ENCODE results near the gene UBQLN1.
"Not testable (repeated sequence)": the region's sequence is repeated elsewhere in the genome, so short reads cannot be mapped to it uniquely, and the experiment has no call there.

Gene UBQLN1

DNA sequence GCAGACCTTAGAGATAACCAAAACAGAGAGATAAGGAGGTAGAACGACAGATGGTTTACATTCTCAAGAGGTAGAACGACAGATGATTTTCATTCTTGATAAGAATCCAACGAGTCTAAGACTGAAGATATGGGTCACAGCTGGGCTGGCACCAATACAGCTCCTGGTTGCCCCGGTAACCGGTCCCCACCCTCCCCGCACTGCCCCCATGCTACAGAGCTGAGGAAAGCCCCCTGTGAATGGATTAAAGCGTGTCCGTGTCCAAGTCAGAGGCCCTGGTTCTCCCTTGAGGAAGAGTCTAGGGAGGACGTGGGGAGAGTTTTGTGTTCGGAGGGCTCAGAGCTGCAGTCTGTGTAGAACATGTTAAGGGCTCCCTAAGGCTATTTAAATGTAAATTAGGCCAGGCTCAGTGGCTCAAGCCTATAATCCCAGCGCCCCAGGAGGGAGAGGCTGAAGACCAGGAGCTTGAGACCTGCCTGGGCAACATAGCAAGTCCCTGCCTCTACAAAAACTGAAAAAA lies 76.8 kb downstream of the UBQLN1 start:
- DNase-seq (ENCODE audit: low read depth), result peak; percentile 15

DNA sequence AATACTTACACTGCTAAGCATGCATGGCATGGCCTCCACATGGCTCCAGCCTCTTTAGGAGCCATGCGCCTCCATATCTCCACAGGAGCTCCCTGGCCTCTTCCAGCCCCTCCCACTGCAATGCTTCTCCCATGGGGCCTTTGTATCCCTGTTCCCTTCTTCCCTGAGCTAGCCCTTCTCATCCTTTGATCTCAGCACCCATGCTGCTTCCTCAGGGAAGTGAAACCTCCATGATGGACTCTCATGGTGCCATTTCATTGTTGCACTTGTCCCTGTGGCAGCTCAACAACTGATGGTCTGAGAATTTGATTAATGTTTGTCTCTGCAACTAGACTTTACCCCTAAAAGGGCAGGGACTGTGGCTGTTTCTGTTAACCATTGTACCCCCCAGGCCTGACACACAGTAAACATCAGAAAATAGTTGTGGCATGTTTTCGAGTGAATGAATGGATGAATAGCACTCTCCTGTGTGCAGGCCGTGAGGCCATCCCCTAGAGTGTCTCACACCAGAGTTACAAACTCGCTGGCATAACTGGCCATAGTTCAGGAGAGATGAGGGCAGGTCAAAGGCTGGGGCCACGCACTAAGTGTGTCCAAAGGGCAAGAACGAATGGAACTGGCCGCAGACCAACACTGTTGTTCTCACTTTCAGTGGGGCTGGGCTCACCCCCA lies 78.2 kb downstream of the UBQLN1 start:
- DNase-seq (ENCODE audit: low read depth), result no peak

DNA sequence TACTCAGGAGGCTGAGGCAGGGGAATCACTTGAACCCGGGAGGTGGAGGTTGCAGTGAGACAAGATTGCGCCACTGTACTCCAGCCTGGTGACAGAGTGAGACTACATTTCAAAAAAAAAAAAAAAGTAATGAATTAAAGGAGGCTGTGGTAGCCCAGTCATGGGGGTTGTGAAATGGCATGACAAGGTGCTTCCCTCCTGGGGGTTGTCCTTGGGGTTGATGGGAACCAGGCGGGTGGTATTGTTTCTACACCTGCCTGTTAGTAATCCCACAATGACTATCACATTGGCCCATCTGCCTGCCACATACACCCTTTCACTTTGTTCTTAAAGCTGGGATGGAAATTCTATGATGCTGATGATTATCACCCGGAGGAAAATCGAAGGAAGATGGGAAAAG lies 79.2 kb downstream of the UBQLN1 start:
- peak; percentile 20 for DNase-seq (ENCODE audit: low read depth)

DNA sequence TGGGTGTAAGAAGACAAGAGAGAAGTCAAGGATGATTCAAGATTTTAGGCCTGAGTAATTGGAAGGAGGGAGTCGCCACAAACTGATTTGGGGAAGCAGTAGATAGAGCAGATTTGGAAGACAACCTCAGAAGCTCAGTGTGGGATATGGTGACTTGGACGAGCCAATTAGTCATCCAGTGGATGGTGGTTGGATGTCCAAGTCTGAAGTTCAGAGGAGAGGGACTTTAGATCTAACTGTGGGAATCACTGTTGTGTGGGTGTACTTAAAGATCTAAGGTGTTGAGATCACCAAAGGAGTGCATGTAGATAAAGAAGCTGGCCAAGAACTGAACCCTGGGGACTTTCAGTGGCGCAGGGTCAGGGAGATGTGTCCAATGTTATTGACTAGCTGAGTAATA lies 82.6 kb downstream of the UBQLN1 start:
- DNase-seq (ENCODE audit: low read depth), result no peak

DNA sequence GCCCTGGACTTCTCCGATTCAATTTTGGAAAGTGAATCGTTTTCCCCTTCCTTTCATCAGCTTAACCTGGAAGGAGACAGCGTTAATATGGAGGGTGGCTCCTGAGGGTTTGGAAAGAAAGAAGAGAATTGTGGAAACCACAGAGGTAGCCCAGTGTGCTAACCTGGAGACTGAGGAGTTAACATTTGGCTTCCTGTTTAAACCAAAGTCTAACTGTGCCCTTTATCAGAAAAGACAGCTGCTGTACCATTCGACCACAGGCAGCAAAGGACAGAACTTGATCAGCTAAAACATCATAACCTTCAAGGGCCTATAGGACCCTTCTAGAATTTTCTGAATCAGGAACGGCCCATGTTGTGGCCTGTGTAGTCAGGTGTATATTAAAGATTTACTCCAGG lies 84.1 kb downstream of the UBQLN1 start:
- DNase-seq (ENCODE audit: low read depth), result no peak

DNA sequence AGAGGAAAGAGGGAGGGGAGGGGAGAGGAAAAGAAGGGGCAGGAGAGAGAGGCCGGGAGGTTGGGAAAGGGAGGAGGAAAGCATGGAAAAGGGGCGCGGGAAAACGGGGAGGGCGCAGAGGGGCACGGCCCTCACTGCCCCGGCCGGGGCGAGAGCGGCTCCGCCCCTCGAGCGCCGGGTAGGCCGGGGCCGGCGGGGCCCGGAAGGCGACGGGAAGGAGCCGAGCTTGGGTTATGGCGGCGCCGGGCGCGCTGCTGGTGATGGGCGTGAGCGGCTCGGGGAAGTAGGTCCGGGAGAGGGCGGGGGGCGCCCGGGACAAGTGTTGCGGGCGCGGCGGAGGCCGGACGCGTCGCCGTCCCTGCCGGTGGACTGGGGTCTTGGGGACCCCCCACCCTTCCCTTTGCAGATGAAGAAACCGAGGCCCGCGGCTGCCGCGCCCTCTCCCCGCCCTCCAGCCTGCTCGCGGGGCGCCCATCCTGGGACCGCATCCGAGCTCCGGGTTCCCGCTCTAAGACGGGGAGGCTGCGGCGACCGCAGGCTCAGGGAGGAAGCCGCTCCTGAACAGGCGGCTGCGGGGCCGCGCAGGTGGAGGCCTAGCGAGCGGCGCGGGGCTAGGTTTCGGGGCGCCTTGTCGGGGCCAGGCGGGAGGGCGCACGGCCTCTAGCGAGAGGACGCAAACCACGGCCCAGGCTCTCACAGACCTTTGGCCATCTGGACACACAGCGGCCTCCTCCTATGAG lies 84.6 kb downstream of the UBQLN1 start, which contains the start of gene IDNK:
TSS of gene IDNK (plus strand) at position 205 of the 740 bp plus-strand sequence. CDS start at position 234, 29 bp downstream.
- peak; percentile 45 for DNase-seq (ENCODE audit: low read depth)

DNA sequence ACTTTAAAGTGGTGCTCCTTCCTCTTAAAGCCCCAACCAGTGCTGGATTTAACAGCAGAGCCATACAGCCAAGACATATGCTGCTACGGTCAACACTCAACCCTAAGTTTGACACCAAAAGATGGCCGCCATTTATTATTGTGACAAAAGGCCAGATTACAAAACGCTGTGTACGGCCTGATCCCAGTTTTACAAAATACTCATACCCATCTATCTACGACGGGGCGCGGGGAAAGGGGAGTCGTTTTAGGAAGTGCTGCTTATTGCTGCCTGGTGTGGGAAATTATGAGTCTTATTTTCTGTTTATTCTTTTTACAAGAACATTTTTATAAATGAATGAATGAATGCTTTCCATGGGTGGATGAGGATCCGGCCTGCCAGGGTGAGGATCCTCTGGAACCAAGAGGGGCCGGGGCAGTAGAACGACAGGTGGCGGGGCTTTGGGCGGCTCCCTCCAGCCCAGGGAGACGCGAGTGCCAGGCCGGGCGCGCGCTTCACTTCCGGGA lies 85.3 kb downstream of the UBQLN1 start:
- DNase-seq (ENCODE audit: low read depth), result no peak

DNA sequence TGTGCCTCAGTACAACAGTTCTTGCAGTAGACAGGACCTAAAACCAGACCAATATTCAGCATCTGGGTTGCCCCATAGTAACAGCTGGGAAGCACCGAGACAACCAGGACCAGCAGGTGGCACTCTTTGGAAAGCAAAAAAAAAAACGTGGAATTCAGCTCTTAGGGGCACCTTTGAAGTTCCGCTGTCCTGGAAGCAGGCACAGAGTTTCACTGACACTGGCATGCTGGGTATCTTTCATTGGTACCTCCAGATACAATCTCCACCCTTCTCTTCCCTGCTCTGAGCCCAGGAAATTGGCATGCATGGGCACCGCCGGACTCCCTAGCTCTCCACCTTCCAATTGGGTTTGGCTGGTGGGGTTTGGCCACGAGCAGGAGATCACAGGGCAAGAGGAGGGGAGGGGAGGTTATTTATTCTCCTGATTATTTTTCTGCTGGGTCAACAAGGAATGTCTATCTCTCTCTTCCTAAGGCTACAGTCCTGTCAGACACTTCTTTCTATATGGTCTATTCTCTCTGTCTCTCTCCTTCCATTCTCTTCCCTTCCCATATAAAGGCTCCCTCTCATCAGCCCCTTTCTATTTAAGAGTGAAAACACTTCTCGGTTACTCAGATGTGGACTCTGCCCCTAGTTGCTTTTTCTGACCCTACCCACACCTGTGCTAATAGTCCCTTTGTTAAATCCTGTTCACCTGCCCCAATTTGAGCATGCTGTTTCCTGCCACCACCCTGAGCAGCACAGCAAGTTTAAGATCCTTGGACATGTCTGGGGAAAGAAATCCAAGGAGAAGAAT lies 86.7 kb downstream of the UBQLN1 start:
- DNase-seq (ENCODE audit: low read depth), result peak; percentile 51

DNA sequence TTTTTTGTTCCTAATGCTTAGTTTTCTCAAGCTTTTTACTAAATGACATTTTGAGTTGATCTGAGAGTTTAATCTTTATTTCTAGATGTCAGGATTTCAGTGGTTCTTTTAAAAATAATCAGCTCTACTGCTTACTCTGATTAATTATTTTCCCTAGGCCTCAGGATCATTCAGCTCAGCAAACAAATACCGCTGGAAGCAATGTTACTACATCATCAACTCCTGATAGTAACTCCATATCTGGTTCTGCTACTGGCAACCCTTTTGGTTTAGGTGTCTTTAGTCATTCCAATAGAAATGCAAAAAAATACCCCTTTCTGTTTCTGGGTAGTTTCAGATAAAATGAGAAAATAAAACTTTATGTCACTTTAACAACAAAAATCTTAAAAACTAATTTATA lies 90.5 kb downstream of the UBQLN1 start:
- DNase-seq (ENCODE audit: low read depth), result no peak

DNA sequence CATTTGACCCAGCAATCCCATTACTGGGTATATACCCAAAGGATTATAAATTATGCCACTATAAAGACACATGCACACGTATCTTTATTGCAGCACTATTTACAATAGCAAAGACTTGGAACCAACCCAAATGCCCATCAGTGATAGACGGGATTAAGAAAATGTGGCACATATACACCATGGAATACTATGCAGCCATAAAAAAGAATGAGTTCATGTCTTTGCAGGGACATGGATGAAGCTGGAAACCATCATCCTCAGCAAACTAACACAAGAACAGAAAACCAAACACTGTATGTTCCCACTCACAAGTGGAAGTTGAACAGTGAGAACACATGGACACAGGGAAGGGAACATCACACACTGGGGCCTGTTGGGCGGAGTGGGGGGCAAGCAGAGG lies 94.5 kb downstream of the UBQLN1 start:
- DNase-seq (ENCODE audit: low read depth), result not testable (repeated sequence)

All from amniotic epithelial cell (primary cell).